Measurements from ENCODE around the gene PPP1CA.
A peak's percentile ranks its signal among the peaks of the same experiment; 100 is the strongest.

Gene PPP1CA

DNA sequence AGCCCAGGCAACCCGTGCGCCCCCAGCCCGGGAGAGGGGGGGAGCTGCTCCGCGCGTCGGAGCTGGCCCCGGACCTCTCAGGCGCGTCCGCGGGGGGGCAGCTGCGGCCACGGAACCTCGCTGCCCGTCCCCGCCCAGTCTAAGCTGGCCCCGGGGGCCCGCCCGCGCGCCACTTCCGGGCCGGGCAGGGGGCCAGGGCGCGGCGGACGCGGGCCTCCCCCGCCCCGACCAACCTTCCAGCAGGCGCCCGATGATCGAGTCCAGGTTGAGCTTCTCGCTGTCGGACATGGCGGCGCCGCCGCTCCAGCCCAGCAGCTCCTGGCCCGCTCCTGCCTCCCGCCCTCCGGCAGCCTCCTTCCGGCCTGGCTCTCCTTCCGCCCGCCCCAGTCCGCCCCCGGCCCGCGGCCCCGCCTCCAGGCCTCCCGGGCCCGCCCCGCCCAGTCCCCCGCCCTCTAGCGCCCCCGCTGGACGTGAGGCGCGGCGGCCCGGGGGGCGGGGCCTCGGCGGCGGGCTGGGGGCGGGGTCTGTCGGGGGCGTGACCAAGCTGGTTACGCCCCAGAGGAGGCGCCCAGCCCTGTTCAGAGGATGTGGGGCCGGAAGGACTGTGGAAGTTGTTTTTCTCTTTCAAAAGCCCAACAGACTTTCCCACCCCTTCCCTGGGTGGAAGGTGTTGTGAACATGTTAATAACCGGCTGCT, at the start of gene PPP1CA:
Gene PPP1CA (minus strand): TSS at position 364 of the 697 bp plus-strand sequence. CDS start 76 bp downstream, at position 288.
- H3K4me1 Mint-ChIP-seq: peaks cover 61% of the 10 kb centered on the region

DNA sequence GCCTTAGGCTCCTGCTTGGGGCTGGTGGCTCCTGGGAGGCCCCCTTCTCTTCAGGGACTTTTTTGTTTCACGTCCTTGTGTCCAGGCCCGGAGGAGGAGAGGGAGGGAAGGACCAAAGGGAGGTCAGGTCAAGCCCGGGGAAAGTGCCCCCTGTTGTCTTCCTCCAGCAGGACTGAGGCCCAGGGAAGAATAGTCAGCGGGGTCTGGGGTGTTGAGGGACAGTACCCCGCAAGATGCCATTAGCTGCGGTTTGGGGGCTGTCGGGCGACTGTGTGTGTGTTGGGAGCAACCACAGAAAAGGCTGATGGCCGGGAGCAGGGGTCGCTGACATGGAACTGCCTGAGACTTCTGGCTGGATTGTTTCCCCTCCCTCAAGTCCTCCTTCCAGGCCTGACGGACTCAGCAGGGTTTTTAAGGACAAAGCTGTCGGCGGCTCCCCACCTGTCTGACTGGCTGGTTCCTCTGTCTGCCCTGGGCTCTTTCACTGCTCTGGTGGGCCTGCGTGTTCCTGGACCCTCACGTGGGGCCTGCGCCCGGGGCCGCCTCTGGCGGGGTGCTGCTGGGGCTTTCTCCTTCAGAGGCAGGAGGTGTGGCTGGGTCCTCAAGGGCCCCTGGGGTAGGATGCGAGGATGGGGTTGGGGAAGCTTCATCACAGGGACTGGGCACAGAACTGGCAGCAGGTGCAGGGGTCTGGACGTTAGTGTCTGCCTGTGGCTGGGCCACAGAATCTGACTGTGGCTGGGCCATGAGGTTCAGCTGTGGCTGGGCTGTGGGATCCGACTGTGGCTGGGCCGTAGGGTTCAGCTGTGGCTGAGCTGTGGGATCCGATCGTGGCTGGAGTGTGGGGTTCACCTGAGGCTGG, 49.4 kb upstream of the PPP1CA start:
- no peaks in the 10 kb centered on the region for H3K27me3 Mint-ChIP-seq
- H3K36me3 Mint-ChIP-seq (ENCODE audit: low read depth): no peaks in the 10 kb centered on the region
- H3K4me3 Mint-ChIP-seq: no peak overlapping the region
- H3K27ac Mint-ChIP-seq: no peak overlapping the region
- H3K9me3 Mint-ChIP-seq: no peaks in the 10 kb centered on the region
- H3K4me1 Mint-ChIP-seq: peaks cover 26% of the 10 kb centered on the region
- no peak for DNase-seq
- ATAC-seq: no peak

More for the DNA sequence above, at the start of gene PPP1CA:
- peak within 1 kb of the TSS; percentile 88 for H3K4me3 Mint-ChIP-seq
- no peaks in the 10 kb centered on the region for H3K9me3 Mint-ChIP-seq
- H3K27me3 Mint-ChIP-seq: no peaks in the 10 kb centered on the region
- peaks cover 32% of the 10 kb centered on the region for H3K36me3 Mint-ChIP-seq (ENCODE audit: low read depth)
- ATAC-seq: peak; percentile 64
- H3K27ac Mint-ChIP-seq: peak within 1 kb of the TSS; percentile 87
- DNase-seq: peak; percentile 92

DNA sequence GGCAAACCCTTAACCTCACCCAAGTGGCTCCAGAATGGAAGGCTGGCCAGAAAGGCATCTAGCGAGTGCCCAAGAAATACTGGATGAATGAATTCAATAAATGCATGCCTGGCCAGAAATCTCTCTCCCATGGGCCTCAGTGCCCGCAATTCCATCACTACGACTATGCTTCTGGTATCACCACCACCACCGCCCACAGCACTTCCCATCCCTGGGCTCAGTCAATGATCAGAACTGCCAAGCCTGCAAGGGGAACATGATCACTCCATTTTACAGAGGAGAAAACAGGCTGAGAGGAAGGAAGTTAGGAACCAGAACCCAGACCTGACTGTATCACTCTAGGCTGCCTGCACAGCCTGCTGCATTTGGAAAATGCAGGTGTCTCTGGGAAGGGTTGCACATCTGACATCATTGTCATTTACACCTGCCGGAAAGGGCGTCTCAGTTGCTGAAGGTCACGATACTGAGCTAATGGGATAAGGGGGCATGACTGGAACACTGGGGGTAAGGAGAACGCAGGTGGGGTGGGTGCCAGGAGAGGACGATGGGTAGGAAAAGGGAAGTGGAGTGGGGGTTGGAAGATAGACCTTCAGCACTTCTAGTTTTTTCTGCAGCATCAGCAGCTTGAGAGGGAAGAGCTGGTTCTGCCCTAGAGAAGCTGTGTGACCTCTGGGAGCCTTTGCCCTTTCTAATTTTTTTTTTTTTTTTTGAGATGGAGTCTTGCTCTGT, 47.6 kb upstream of the PPP1CA start:
- DNase-seq (no peak), ATAC-seq (no peak)
- Mint-ChIP-seq H3K4me1 (peaks cover 43% of the 10 kb centered on the region), H3K9me3 (no peaks in the 10 kb centered on the region), H3K27me3 (no peaks in the 10 kb centered on the region), H3K36me3 (ENCODE audit: low read depth) (no peaks in the 10 kb centered on the region), H3K4me3 (no peak overlapping the region), H3K27ac (no peak overlapping the region)

DNA sequence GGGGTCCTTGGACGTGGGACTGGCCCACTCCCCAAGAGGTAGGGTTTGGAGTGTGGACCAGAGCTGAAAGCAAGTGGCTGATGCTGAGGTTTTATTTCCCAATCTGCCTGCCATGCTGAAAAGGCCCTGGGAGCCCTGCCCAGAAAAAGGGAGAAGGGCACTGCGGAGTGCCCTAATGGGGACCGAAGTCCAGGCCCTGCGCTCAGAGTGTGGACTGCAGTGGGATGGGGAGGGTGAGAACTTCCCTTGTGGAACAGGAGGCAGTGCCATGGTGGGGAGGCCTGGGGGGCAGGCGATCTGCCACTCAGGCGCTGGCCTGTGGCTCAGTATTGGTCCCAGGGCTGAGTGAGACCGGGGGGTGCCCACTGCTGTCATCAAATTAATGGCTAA, 46.6 kb upstream of the PPP1CA start:
- peaks cover 50% of the 10 kb centered on the region for H3K4me1 Mint-ChIP-seq
- H3K27me3 Mint-ChIP-seq: no peaks in the 10 kb centered on the region
- no peaks in the 10 kb centered on the region for H3K36me3 Mint-ChIP-seq (ENCODE audit: low read depth)
- H3K27ac Mint-ChIP-seq: no peak overlapping the region
- no peak for ATAC-seq
- DNase-seq: no peak
- no peaks in the 10 kb centered on the region for H3K9me3 Mint-ChIP-seq
- H3K4me3 Mint-ChIP-seq: no peak overlapping the region

DNA sequence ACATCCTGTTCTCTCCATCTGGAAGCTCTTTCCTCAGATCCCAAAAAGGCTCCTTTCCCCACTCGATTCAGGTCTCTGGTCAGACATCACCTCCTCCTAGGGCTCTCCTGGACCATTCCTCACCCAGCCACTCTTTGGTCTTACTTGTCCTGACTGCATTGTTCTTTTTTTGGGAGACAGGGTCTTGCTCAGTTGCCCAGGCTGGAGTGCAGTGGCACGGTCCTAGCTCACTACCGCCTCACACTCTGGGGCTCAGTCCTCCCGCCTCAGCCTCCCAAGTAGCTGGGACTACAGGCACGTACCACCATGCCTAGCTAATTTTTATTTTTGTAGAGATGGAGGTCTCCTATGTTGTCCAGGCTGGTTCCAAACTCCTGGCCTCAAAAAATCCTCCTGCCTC, 43.9 kb upstream of the PPP1CA start:
- no peak for ATAC-seq
- Mint-ChIP-seq H3K27ac (peak overlapping the region; percentile 47), H3K4me3 (peak overlapping the region; percentile 73), H3K9me3 (no peaks in the 10 kb centered on the region), H3K27me3 (no peaks in the 10 kb centered on the region), H3K4me1 (peaks cover 65% of the 10 kb centered on the region), H3K36me3 (ENCODE audit: low read depth) (no peaks in the 10 kb centered on the region)
- no peak for DNase-seq

DNA sequence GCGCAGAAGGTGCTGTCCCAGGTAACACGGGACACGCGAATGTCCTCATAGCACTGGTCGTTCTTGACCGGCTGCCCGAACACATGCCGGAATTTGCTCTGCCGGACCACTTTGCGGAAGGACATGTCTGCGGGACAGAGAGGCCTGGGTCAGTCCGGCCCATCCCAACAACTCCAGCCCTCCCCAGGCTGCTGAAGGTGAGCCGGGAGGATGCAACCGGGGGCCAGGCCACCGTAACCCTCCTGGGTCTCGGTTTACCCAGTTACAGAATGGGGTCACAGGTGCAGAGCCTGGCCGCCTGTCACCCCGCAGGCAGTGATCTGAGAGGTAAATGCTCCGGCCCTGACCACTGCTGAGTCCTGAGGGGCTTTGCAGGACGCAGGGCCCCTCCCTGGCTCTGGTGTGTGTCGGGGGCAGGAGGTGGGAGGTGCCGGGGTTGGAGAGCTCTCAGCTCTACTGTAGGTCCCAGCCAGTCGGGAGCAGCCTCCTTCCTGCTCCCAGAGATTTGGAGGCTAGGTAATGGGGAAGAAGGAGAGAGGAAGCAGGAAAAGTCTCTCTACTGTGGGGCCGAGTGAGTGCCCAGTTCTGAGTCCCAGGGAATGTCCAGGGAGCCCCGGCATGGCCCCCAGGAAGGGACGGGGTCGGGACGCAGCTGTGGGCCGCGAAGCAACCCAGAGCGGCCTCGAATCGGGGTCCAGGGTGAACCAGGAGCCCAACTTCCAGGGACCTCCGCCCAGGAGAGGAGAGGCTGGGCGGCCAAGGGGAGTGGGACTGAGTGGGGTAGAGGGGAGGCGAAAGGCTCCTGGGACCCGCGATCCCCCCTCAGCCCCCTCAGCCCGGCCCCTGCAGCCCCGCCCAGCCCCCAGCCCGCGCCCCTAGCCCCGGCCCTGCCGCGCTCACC, 41.1 kb upstream of the PPP1CA start:
- Mint-ChIP-seq H3K27ac (peak overlapping the region; percentile 60), H3K27me3 (no peaks in the 10 kb centered on the region), H3K36me3 (ENCODE audit: low read depth) (peaks cover 10% of the 10 kb centered on the region), H3K4me1 (peaks cover 69% of the 10 kb centered on the region), H3K9me3 (no peaks in the 10 kb centered on the region), H3K4me3 (peak overlapping the region; percentile 36)
- no peak for ATAC-seq
- no peak for DNase-seq

DNA sequence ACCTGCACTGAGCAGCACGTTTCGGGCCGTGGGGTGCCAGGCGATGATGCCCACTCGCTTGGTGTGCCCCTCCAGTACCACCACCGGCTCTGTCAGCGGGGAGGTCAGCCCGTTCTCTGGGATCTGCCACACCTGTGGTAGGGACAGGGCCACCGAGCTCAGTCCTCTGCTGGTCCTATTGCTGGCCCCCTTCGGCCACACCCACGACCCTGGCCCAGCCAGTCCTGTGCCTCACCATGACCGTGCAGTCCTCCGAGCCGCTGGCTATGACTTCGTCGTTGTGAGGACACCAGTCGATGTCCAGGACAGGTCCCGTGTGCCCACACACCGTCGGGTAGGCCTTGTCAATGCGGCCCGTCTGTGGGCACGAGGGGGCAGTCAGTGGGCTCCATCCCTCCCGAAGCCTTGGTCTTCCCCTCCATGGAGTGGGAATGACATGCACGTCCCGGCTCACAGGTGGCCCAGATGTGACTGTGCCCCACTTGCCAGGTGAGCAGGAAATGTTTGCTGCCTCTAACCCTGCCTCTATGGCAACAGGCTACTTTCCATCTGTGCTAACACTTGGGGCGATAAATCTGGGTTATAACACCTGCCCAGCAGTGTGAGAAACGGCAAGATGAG, 40.2 kb upstream of the PPP1CA start:
- H3K4me3 Mint-ChIP-seq: peak overlapping the region; percentile 36
- no peak overlapping the region for H3K27ac Mint-ChIP-seq
- peaks cover 65% of the 10 kb centered on the region for H3K4me1 Mint-ChIP-seq
- H3K9me3 Mint-ChIP-seq: no peaks in the 10 kb centered on the region
- no peaks in the 10 kb centered on the region for H3K27me3 Mint-ChIP-seq
- H3K36me3 Mint-ChIP-seq (ENCODE audit: low read depth): peaks cover 12% of the 10 kb centered on the region
- DNase-seq (no peak), ATAC-seq (no peak)

DNA sequence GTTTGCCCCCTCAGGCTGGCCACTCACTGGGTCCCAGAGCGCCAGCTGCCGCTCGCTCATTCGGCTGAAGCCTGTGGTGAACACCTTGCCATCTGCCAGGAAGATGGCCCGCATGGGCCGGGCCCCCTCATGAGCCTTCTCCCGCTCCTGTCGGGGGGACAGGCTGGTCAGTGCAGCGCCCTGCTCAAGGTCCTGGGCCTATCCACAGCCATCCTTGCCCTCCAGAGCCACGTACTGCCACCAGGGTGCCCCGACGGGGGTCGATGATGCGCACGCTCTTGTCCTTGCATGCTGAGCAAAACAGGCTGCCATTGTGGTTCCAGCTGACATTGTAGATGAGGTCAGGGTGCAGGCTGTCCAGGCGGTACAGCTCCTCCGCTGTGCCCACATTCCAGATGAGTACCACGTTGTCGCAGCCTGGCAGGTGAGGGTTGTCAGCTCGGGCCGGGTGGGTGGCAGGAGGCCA, 39.5 kb upstream of the PPP1CA start:
- no peaks in the 10 kb centered on the region for H3K9me3 Mint-ChIP-seq
- DNase-seq: no peak
- H3K27me3 Mint-ChIP-seq: no peaks in the 10 kb centered on the region
- ATAC-seq: no peak
- H3K36me3 Mint-ChIP-seq (ENCODE audit: low read depth): peaks cover 18% of the 10 kb centered on the region
- H3K4me3 Mint-ChIP-seq: no peak overlapping the region
- H3K4me1 Mint-ChIP-seq: peaks cover 67% of the 10 kb centered on the region
- peak overlapping the region; percentile 56 for H3K27ac Mint-ChIP-seq

DNA sequence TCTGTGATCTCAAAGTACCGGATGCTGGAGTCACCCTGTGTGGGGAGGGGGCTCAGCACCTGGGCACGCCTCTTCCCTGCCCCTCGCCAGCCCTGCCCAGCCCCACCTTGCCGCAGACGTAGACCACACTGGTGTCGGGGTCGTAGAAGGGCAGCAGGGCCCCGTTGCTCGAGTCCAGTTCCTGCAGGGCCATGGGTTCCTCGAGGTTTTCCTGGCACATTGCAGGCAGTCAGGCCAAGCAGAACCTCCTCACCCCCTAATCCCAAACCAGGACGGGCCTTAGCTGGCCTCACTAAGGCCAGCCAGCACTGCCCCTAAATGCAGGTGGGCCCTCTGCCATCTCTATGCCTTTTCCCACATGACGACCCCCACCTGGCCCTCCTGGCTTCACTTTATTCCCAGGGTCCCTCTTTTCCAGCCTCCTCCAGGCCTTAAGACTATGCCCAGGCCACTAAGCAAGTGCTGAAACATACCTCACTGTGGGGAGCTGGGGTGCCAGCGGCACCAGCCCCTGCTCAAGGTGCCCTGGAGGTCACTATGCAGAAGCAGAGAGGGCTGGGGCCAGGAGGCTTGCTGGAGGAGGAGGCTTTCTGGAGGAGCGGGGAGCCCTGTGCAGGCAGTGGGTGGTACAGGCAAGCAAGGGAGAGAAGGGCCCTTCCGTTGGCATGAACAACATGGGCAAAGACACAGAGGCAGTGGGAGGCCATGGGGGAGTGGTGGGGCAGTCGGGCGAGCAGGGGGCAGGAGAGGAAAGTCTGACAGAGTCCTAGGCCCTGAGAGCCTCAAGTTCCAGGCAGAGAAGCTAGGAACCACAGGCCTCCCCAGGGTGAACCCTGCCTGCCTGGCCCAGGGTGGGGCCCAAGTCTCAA, 38.8 kb upstream of the PPP1CA start:
- peaks cover 21% of the 10 kb centered on the region for H3K36me3 Mint-ChIP-seq (ENCODE audit: low read depth)
- H3K27me3 Mint-ChIP-seq: no peaks in the 10 kb centered on the region
- H3K9me3 Mint-ChIP-seq: no peaks in the 10 kb centered on the region
- no peak for ATAC-seq
- DNase-seq: no peak
- peaks cover 65% of the 10 kb centered on the region for H3K4me1 Mint-ChIP-seq
- peak overlapping the region; percentile 94 for H3K4me3 Mint-ChIP-seq
- H3K27ac Mint-ChIP-seq: peak overlapping the region; percentile 83

DNA sequence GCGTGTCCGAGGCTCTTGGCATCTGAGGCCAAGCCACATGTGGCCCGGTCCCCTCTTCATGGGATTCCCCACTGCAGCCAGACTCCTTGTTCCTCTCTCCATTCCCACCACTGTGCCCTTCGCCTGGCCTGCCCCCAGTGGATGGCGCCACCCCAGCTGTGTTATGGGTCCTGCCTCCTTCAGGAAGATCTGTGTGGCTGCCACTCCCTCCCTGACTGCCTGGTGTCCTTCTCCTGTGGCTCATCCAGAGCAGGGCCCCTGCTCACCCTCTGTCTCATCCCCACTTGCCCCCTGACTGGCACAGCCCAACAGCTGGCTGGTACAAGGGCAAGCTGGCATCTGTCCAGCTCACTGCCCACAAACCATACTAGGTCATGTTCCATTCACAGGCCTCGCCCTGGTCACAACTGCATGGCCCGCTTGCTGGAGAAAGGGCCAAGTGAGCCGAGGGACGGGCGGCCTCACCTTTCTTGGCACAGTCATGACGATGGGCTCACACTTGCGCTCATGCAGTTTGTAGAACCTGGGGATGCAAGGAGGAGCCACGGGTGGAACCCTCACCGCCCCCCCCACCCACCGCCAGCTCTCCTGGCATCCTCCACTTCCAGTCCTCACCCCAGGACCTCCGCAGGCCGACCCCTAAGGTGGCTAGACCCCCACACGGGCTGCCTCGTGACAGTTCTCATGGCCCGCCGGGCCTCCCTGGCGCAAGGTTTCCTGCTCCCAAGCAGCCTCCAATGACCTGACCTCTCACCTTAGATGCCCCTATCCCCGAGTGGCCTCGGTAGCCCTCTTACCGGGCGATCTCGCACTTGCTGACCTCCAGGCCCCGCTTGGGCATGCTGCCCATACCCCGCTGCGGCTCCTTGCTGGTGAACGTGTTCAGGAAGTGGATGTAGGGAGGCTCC, 37.9 kb upstream of the PPP1CA start:
- Mint-ChIP-seq H3K36me3 (ENCODE audit: low read depth) (peaks cover 25% of the 10 kb centered on the region), H3K9me3 (no peaks in the 10 kb centered on the region), H3K4me1 (peaks cover 62% of the 10 kb centered on the region), H3K4me3 (peak overlapping the region; percentile 94), H3K27me3 (no peaks in the 10 kb centered on the region), H3K27ac (peak overlapping the region; percentile 85)
- ATAC-seq: no peak
- DNase-seq: no peak

DNA sequence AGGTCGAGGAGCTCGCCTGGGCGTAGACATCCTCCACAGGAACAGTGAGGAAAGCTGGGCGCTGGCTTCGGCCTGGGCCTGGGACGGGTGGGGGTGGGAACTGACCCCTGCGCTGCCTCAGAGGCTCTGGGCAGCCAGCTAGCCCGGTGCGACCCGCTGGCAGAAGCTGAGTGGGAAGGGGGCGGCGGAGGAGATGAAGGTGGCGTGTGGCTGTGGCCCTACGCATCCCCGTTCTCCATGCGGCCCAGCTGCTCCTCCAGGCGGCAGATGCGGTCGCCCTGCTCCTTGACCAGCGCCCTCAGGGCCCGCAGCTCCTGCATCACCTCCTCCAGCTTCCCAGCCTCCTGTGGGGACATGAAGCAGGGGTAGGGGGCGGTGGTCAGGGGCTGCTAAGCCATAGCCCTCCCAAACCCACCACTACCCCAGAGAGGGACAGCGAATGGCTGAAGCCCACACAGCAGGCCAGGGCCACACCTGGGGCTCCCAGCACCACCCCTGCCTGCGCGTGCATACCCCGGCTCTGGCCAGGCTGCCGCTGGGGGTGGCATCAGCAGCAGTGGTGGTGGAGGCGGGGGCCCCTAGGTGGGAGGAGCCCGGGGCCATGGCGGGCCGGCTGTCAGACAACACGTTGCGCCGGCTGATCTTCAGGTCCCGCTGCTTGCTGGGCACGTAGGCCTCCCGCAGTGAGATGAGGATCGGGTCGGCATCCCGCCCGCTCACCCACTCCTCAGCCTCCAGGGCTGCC, 36.7 kb upstream of the PPP1CA start:
- peaks cover 27% of the 10 kb centered on the region for H3K36me3 Mint-ChIP-seq (ENCODE audit: low read depth)
- DNase-seq (peak; percentile 85), ATAC-seq (peak; percentile 48)
- no peaks in the 10 kb centered on the region for H3K27me3 Mint-ChIP-seq
- H3K4me3 Mint-ChIP-seq: peak overlapping the region; percentile 94
- H3K27ac Mint-ChIP-seq: peak overlapping the region; percentile 89
- no peaks in the 10 kb centered on the region for H3K9me3 Mint-ChIP-seq
- H3K4me1 Mint-ChIP-seq: peaks cover 63% of the 10 kb centered on the region

All from activated naive CD8-positive, alpha-beta T cell treated with anti-CD3 and anti-CD28 coated beads, Interleukin-2, amount 50 U/mL, for 24 hours (primary cell).